K562 (cell line): ENCODE data around the gene HRG. TPM values are rescaled to one million over a fixed set of nuclear protein-coding genes. Genes with fewer than 3 reads are reported as not detected.
A peak's percentile ranks its signal among the peaks of the same experiment; 100 is the strongest.

Experiments
- ATF3 ChIP-seq, 2 experiments: fragments of 450-650 bp in 1 of 2; sonication (generic) in 1 of 2; formaldehyde crosslinking in 1 of 2; IDR thresholded peaks in 1 of 2; conservative IDR thresholded peaks in 1 of 2; 2 replicates each; pipeline versions ENCODE4 v1.6.1 to v1.8.1; 2016 to 2023; ENCODE audit warnings: mild to moderate bottlenecking in 2 of 2, moderate library complexity in 2 of 2, inconsistent platforms in 1 of 2, missing genetic modification reagents in 1 of 2
- CEBPB ChIP-seq: fragments of 450-650 bp; IDR thresholded peaks from 2 replicates; pipeline ENCODE4 v1.6.1; 2016; ENCODE audit warnings: missing genetic modification characterization, missing compliant biosample characterization
- CTBP1 ChIP-seq: fragments of 450-650 bp; IDR thresholded peaks from 2 replicates; pipeline ENCODE4 v1.6.1; 2016; ENCODE audit warnings: borderline replicate concordance
- FOSL1 ChIP-seq: fragments of 200-800 bp; sonication (Bioruptor generic); conservative IDR thresholded peaks from 2 replicates; pipeline ENCODE4 v1.6.1; 2016; ENCODE audit warnings: missing genetic modification characterization, missing compliant biosample characterization
- HDAC3 ChIP-seq: fragments of 450-650 bp; IDR thresholded peaks from 2 replicates; pipeline ENCODE4 v1.6.1; 2018; ENCODE audit warnings: borderline replicate concordance, mild to moderate bottlenecking, moderate library complexity; ENCODE audit not compliant: partially characterized antibody
- RAD51 ChIP-seq: fragments of 450-650 bp; IDR thresholded peaks from 2 replicates; pipeline ENCODE4 v1.7.1; 2016; ENCODE audit warnings: low read depth, mild to moderate bottlenecking, borderline replicate concordance
- RERE ChIP-seq: sonication (generic); formaldehyde crosslinking; IDR thresholded peaks from 2 replicates; pipeline ENCODE4 v1.8.0; 2023; ENCODE audit warnings: missing genetic modification reagents, mild to moderate bottlenecking, borderline replicate concordance
- SMAD1 ChIP-seq: fragments of 150-350 bp; IDR thresholded peaks from 2 replicates; pipeline ENCODE4 v1.6.1; 2014; ENCODE audit warnings: low read length, low read depth; ENCODE audit not compliant: partially characterized antibody
- ZC3H11A ChIP-seq: IDR thresholded peaks from 2 replicates; pipeline ENCODE4 v1.6.1; 2012; ENCODE audit warnings: low read depth, low read length, improper control_type of control experiment
- ZNF318 ChIP-seq, 2 experiments: fragments of 450-650 bp; IDR thresholded peaks; 2 replicates each; pipeline ENCODE4 v1.6.1; 2016; ENCODE audit warnings: mild to moderate bottlenecking in 2 of 2, borderline replicate concordance in 1 of 2, low read depth in 1 of 2, moderate library complexity in 1 of 2
- ZNF644 ChIP-seq: fragments of 200-800 bp; sonication (Bioruptor generic); IDR thresholded peaks from 2 replicates; pipeline ENCODE4 v1.6.1; 2016; ENCODE audit warnings: low read depth, missing genetic modification characterization, missing compliant biosample characterization
- ZNF830 ChIP-seq: fragments of 250-450 bp; sonication (Bioruptor Pico); IDR thresholded peaks from 2 replicates; pipeline ENCODE4 v1.5.0; 2021; ENCODE audit warnings: mild to moderate bottlenecking
- polyA plus RNA-seq, 8 experiments: library from polyadenylated mRNA; depleted of rRNA in 4 of 8; stranded (reverse) in 5 of 8; unstranded in 3 of 8; fragments of >200 nt; fragmentation: Nextera tagmentation in 2 of 8; fragmentation: Illumina TruSeq in 1 of 8; extraction: Ambion mirVana in 2 of 8; extraction: Trizol in 1 of 8; gene quantifications; 2 replicates each; pipeline versions ENCODE4 v1.2.1 to v1.2.3, GENCODE V29; 2011 to 2014; ENCODE audit warnings: inconsistent platforms in 1 of 8, missing spikeins in 1 of 8
- total RNA-seq, 7 experiments: library from RNA; depleted of rRNA in 6 of 7; stranded (reverse); fragments of >200 nt in 6 of 7; fragmentation: Illumina TruSeq in 2 of 7; extraction: Trizol in 2 of 7; gene quantifications; 2 replicates each; pipeline versions ENCODE4 v1.2.1 to v1.2.3, GENCODE V29; 2011 to 2021; ENCODE audit warnings: low replicate concordance in 1 of 7

Gene HRG
- total and polyA plus RNA-seq, 9 of the 15 experiments (the other 6 are each of a cell fraction or from before 2014, with no cell fraction given) = not detected

- TF ChIP-seq ZC3H11A (no peak), ZNF830 (CRISPR knock-in tag) (no peak), CTBP1 (0 out of 2 replicates have a peak, but pooled peaks have one; percentile 20), RERE (CRISPR knock-in tag) (no peak), HDAC3 (no peak), CEBPB (tag) (0 out of 2 replicates have a peak, but pooled peaks have one; percentile 19), SMAD1 (no peak), ATF3 (IDR thresholded peaks at IDR 0.05) (peak; percentile 61), ATF3 (CRISPR knock-in tag; conservative IDR thresholded peaks at IDR 0.05) (no peak), RAD51 (no peak), ZNF644 (tag) (no peak), ZNF318 (IDR thresholded peaks at IDR 0.05; ENCODE audit: borderline replicate concordance in 1 of 2, low read depth in 1 of 2) (no peak), FOSL1 (tag) (peak; percentile 51)
These were observed 34.7 kb upstream of the HRG start (continued) for GRCh38 chr3:186630950-186631641.
